ENCODE data around the gene PLEKHH1. TPM values are rescaled to one million over a fixed set of nuclear protein-coding genes. Genes with fewer than 3 reads are reported as not detected.

Gene PLEKHH1
- total RNA-seq, 2 donors from 2014 or later: 2.3 to 5.3 TPM

DNA sequence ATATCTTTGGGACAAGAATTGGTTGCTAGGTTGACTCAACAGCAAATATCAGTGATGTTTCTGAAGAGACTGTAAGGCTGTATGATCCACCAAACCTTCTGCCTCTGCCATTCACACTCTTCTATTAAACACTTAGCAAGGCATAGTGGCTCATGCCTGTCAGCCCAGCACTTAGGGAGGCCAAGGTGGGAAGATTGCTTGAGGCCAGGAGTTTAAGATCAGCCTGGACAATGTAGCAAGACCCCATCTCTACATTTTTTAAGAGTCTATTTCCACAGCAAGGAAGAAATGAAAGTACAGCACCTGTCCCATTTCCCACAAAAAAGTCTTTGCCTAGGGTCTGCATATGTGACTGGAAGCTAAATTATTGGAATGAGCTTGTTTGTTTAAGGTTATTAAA lies 94.4 kb downstream of the PLEKHH1 start:
- Histone ChIP-seq H3K27me3 (no peaks in the 10 kb centered on the region), H3K4me1 (no peaks in the 10 kb centered on the region), H3K27ac (no peak overlapping the region), H3K4me3 (no peak overlapping the region), H3K36me3 (no peaks in the 10 kb centered on the region), H3K9me3 (no peaks in the 10 kb centered on the region)
- no peak for TF ChIP-seq CTCF (IDR thresholded peaks at IDR 0.05)
- DNase-seq (ENCODE audit: low spot score): no peak

DNA sequence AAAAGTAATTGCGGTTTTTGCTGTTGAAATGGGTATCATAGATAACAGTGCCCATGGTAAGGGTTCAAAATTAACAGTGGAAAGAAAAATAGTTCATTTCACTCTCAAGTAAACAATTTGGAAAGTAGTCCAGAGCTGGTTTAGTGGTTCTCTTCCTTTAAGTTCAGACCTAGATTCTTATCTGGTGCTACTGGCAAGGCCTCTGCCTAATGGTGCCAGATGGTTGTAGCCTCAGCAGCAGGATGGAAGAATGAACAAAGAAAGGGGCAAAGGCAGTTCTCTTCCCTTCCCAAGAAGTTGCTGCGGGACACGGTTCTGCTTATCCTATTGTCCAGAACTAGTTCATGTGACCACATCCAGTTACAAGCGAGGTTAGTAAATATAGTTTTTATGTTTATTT lies 97.1 kb downstream of the PLEKHH1 start:
- Histone ChIP-seq H3K4me3 (no peak overlapping the region), H3K9me3 (no peaks in the 10 kb centered on the region), H3K27ac (no peak overlapping the region), H3K36me3 (no peaks in the 10 kb centered on the region), H3K4me1 (no peaks in the 10 kb centered on the region), H3K27me3 (no peaks in the 10 kb centered on the region)
- TF ChIP-seq CTCF (IDR thresholded peaks at IDR 0.05): no peak
- no peak for DNase-seq (ENCODE audit: low spot score)

DNA sequence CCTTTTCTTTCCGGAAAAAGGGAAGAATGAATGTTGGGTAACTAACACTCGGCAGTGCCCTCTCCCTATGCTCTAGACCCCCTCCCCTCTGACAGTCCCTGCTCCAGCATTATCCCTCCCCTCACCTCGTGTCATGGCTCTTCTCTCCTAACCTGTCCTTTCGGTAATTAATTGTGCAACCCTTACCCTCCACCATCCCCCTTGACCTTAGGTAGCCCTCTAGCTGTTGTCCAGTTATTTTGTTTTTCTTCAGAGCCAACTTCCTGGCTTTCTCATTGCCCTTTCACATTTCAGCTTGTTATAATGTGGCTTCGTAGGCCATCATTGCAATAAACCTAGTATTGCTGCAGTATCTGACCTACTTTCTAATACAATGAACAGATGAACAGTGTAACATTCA lies 97.8 kb downstream of the PLEKHH1 start:
- Histone ChIP-seq H3K36me3 (no peaks in the 10 kb centered on the region), H3K9me3 (no peaks in the 10 kb centered on the region), H3K27ac (no peak overlapping the region), H3K4me1 (no peaks in the 10 kb centered on the region), H3K27me3 (no peaks in the 10 kb centered on the region), H3K4me3 (no peak overlapping the region)
- no peak for TF ChIP-seq CTCF (IDR thresholded peaks at IDR 0.05)
- no peak for DNase-seq (ENCODE audit: low spot score)

DNA sequence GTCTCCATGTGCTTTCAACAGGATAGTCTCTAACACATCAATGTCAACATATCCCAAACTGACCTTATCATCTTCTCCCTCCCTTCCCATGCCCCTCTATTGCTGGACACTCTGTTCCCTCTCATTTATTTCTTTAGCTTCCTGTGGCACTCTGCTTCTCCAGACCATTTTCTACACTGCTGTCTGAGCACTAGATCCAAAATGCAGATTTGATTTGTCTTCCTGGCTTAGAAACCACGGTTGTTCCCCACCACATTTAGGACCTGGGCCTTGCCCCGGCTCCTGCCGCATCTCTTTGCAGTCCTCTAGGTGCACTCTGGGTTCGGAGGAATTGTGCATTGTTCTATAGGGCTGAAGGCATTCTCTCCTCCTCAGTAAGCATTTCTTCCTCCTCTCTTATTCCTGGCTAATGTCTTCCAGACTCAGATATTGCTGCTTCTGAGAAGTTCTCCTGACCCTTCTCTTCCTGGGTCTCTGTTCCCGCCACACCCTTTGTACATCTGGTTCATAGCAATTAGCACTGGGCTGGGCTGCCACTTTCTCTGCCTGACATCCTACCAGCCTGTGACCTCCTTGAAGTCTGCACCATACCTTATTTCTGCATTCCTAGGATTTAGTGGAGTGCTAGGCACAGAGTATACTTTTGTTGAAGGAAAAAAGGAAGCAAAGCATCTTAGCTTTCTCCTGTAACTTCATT lies 100.5 kb downstream of the PLEKHH1 start:
- Histone ChIP-seq H3K9me3 (no peaks in the 10 kb centered on the region), H3K4me3 (no peak overlapping the region), H3K27me3 (no peaks in the 10 kb centered on the region), H3K36me3 (no peaks in the 10 kb centered on the region), H3K4me1 (no peaks in the 10 kb centered on the region), H3K27ac (no peak overlapping the region)
- no peak for DNase-seq (ENCODE audit: low spot score)
- no peak for TF ChIP-seq CTCF (IDR thresholded peaks at IDR 0.05)

DNA sequence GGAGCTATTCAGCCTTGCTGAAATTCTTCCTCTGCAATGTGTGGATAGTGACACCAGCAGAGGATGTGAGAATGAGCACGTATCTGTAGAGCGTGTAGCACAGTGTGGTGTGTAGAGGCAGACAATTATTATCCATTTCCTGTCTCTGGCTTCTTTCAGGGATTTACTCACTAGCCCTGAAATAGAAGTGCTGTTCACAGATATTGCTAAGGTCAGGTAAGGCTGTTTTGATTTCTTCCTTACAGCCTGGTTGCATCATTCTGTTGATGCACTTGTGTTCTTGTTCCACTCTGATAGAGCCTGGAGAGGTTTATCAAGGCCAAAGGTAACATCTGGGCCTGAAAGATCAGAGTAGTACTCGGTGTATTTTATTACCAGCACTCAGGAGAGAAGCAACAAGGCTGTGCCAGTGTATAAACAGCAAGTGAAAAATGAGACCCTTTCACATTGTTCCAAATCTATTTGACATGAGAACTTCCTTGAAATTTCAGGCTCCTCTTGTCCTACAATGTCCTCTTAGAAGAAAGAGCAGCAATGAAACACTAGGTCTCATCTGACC lies 103.3 kb downstream of the PLEKHH1 start:
- Histone ChIP-seq H3K9me3 (no peaks in the 10 kb centered on the region), H3K27me3 (no peaks in the 10 kb centered on the region), H3K27ac (no peak overlapping the region), H3K36me3 (no peaks in the 10 kb centered on the region), H3K4me3 (no peak overlapping the region), H3K4me1 (no peaks in the 10 kb centered on the region)
- no peak for DNase-seq (ENCODE audit: low spot score)
- TF ChIP-seq CTCF (IDR thresholded peaks at IDR 0.05): no peak

GRCh38 chr14:67638642-67639041 lies 105.6 kb downstream of the PLEKHH1 start:
- Histone ChIP-seq H3K9me3 (no peaks in the 10 kb centered on the region), H3K4me3 (no peak overlapping the region), H3K27me3 (no peaks in the 10 kb centered on the region), H3K4me1 (no peaks in the 10 kb centered on the region), H3K27ac (no peak overlapping the region), H3K36me3 (no peaks in the 10 kb centered on the region)
- no peak for DNase-seq (ENCODE audit: low spot score)
- no peak for TF ChIP-seq CTCF (IDR thresholded peaks at IDR 0.05)
